ENCODE measurements around the gene ARL4D. TPM values are rescaled to one million over a fixed set of nuclear protein-coding genes. Genes with fewer than 3 reads are reported as not detected.

ARL4D gene
- total and polyA plus RNA-seq, 8 donors, result 1.2 to 3.9 (median 1.8) TPM

DNA sequence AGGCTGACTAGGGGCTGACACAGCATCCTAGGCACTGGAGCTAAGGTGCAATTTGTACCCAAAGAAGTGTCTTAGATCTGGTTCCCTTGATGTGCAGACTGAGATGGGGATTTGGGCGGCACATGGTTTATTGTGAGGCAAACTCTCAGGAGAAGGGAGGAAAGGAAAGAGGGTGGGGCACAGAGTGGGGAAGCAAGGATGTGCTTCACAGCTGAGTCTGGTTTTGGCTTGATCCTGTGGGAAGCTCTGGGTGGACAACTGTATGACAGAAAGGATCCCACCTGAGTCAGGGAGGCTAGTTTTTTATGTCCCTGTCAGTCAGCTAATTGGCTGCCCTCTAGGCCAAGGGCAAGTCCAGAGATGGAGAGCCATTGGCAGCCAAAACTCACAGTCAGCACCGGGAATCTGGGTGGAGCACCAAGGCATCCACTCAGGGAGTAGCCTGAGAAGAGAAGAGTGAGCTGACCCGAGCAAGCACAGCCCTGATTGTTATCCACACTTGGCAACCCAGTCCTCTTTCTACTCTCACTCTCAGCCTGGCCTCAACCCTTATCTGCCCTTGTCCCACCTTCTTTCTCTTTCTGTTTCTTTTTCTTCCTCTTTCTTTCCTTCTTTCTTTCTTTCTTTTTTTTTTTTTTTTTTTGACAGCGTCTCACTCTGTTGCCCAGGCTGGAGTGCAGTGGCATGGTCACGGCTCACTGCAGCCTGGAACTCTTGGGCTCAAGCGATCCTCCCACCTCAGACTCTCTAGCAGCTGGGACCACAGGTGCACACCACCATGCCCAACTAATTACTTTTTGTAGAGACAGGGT lies 12.0 kb downstream of the ARL4D start:
- intact Hi-C loops (cut with DNase I), result no loop called here
- WGBS, 2 donors, result 63 to 64% methylated on average over 6 of the region's 6 CpGs
- FAIRE-seq (no peak), ATAC-seq (peak in 1 of 4 donors; percentile 23), DNase-seq (no peak)
- TF ChIP-seq, protein P1, sequence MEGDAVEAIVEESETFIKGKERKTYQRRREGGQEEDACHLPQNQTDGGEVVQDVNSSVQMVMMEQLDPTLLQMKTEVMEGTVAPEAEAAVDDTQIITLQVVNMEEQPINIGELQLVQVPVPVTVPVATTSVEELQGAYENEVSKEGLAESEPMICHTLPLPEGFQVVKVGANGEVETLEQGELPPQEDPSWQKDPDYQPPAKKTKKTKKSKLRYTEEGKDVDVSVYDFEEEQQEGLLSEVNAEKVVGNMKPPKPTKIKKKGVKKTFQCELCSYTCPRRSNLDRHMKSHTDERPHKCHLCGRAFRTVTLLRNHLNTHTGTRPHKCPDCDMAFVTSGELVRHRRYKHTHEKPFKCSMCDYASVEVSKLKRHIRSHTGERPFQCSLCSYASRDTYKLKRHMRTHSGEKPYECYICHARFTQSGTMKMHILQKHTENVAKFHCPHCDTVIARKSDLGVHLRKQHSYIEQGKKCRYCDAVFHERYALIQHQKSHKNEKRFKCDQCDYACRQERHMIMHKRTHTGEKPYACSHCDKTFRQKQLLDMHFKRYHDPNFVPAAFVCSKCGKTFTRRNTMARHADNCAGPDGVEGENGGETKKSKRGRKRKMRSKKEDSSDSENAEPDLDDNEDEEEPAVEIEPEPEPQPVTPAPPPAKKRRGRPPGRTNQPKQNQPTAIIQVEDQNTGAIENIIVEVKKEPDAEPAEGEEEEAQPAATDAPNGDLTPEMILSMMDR (IDR thresholded peaks at IDR 0.05), result no peak
- Histone ChIP-seq H3K27me3 (no peaks in the 10 kb centered on the region), H3K4me1 (no peaks in the 10 kb centered on the region), H3K9me3 (no peaks in the 10 kb centered on the region), H3K4me3 (no peak overlapping the region), H3K27ac (no peak overlapping the region), H3K36me3 (no peaks in the 10 kb centered on the region)

DNA sequence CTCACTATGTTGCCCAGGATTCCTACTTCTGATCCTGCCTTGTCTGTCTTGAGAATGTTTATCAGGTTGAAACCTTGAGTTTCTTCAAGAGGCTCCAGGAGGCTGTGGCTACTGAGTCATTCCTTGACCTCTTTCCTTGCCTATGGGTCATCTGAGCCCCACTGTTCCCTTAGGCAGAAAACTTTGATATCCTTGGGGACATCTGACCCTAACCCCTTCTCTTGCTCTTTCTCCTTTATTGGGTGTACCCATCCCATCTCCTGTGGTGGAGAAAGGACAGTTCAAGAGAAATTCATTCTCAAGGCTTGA lies 12.5 kb downstream of the ARL4D start:
- ATAC-seq (no peak), FAIRE-seq (no peak), DNase-seq (no peak)
- Histone ChIP-seq H3K4me1 (no peaks in the 10 kb centered on the region), H3K4me3 (no peak overlapping the region), H3K27me3 (no peaks in the 10 kb centered on the region), H3K9me3 (no peaks in the 10 kb centered on the region), H3K27ac (no peak overlapping the region), H3K36me3 (no peaks in the 10 kb centered on the region)
- intact Hi-C loops (cut with DNase I), result no loop called here
- TF ChIP-seq, protein P1 (IDR thresholded peaks at IDR 0.05), result no peak

DNA sequence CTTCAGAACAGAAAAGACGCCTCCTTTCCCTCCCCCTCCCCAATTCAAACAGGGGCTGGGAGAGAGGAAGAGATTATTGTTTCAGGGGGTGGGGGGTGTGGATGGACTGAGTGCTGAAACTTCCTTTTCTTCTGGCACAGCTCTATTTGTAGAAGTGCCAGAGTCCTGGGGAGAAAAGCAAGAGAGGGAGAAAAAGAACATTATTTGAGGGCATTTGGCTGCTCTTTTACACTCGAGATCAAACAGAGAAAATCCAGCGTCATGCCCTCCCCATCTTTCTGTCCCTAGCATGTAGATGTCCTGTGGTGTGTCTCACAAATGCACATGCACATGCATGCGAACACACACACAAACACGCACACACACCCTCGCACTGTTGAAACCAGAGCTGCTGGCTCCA lies 13.0 kb downstream of the ARL4D start:
- FAIRE-seq (no peak), DNase-seq (no peak), ATAC-seq (no peak)
- 60 to 69% methylated on average over 6 of the region's 6 CpGs for WGBS, 2 donors
- intact Hi-C loops (cut with DNase I), result no loop called here
- Histone ChIP-seq H3K27me3 (no peaks in the 10 kb centered on the region), H3K9me3 (no peaks in the 10 kb centered on the region), H3K4me1 (no peaks in the 10 kb centered on the region), H3K4me3 (no peak overlapping the region), H3K36me3 (no peaks in the 10 kb centered on the region), H3K27ac (no peak overlapping the region)
- TF ChIP-seq, protein P1 (IDR thresholded peaks at IDR 0.05), result no peak

DNA sequence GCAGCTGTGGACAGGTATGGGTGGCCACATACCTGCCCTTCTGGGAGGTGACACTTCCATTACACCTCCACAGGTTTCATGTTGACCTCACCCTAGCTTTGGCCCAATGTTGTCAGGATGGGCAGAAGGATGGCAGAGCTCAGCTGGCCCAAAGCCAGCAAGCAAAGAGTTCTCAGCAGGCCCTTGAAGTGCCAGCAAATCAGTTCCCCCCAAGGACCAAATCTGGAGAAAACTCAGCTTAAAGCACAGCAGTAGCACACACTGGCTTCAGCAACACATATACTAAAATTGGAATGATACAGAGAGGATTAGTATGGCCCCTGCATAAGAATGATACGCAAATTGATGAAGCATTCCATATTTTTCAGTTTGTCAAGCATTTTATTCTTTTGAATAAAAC lies 13.4 kb downstream of the ARL4D start:
- ATAC-seq, result no peak
- no peaks in the 10 kb centered on the region for H3K4me1 ChIP-seq
- H3K36me3 ChIP-seq, result no peaks in the 10 kb centered on the region
- no peak for DNase-seq
- intact Hi-C loops (cut with DNase I), result no loop called here
- no peaks in the 10 kb centered on the region for H3K9me3 ChIP-seq
- no peak overlapping the region for H3K4me3 ChIP-seq
- no peaks in the 10 kb centered on the region for H3K27me3 ChIP-seq
- WGBS, 2 donors, result 84 to 100% methylated on average over 1 of the region's 1 CpG
- TF ChIP-seq, protein P1 (IDR thresholded peaks at IDR 0.05), result no peak
- FAIRE-seq, result no peak
- no peak overlapping the region for H3K27ac ChIP-seq

All from pancreas (tissue), 10 donors.